ENCODE measurements around the gene GJA4.

Gene GJA4

DNA sequence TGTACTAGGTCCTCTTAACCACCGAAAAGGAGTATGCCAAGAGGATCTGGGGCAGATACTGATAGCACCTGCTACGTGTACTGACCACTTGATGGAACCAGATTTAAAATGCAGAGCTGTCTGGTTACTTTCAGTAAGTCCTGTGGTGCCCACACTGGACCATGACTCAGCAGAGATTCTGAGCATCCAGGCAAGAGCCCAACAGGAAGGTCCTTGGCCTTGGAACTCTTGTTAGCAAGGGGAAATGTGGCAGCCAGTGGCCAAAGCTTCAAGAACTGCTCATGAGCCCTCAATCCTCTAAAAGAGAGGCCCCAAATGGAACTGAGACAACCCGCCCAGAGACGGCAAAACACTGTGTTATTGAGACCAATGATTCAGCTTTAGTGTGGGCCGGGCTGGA, 42.2 kb upstream of the GJA4 start:
- Histone ChIP-seq H2AFZ (ENCODE audit: low read length) (no peak overlapping the region), H3K4me3 (ENCODE audit: low read length in 2 of 2) (no peak overlapping the region), H2BK120ac (ENCODE audit: low read depth, low read length) (no peak overlapping the region), H3K14ac (ENCODE audit: low read length) (no peak overlapping the region), H3K36me3 (replicated peaks in 1 of 2; ENCODE audit: control insufficient read depth in 2 of 2, insufficient read depth in 2 of 2, low read length in 2 of 2) (no peaks in the 10 kb centered on the region), H4K8ac (ENCODE audit: low read depth, low read length) (no peak overlapping the region), H3K27me3 (ENCODE audit: control insufficient read depth in 3 of 3, insufficient read depth in 3 of 3, low read depth in 1 of 3, low read length in 3 of 3) (peaks cover 0 to 49% (median 0%) of the 10 kb centered on the region in 3 experiments), H2BK15ac (ENCODE audit: low read length) (no peak overlapping the region), H3K23ac (ENCODE audit: low read depth, low read length, poor library complexity) (no peak overlapping the region), H3K4me1 (ENCODE audit: control insufficient read depth in 2 of 2, insufficient read depth in 1 of 2, low read depth in 1 of 2, low read length in 2 of 2) (peaks cover 0 to 19% of the 10 kb centered on the region in 2 donors), H3K9me3 (replicated peaks in 1 of 2; ENCODE audit: control insufficient read depth in 2 of 2, insufficient read depth in 1 of 2, low read depth in 1 of 2, low read length in 2 of 2) (no peaks in the 10 kb centered on the region), H3K27ac (replicated peaks; ENCODE audit: low read length) (no peak overlapping the region), H3K4me2 (ENCODE audit: insufficient read depth, low read length, poor library complexity, severe bottlenecking) (no peak overlapping the region), H4K91ac (ENCODE audit: low read depth, low read length, poor library complexity) (no peak overlapping the region), H2BK12ac (ENCODE audit: low read length) (no peak overlapping the region), H2AK5ac (ENCODE audit: low read depth, low read length) (peak overlapping the region; percentile 53), H3K79me1 (ENCODE audit: low read depth, low read length) (no peaks in the 10 kb centered on the region), H2BK5ac (ENCODE audit: low read length) (no peak overlapping the region), H3K4ac (ENCODE audit: low read length) (no peak overlapping the region), H3K9ac (ENCODE audit: low read depth, low read length, poor library complexity) (no peak overlapping the region), H3K18ac (ENCODE audit: low read length) (peak overlapping the region; percentile 50)
- no peak for DNase-seq (ENCODE audit: low spot score)
- no CpG with 5 or more reads among the region's 5 CpGs for WGBS, 2 donors (ENCODE audit: extremely low coverage in 2 of 2, insufficient read length in 2 of 2, insufficient replicate concordance in 1 of 2)

DNA sequence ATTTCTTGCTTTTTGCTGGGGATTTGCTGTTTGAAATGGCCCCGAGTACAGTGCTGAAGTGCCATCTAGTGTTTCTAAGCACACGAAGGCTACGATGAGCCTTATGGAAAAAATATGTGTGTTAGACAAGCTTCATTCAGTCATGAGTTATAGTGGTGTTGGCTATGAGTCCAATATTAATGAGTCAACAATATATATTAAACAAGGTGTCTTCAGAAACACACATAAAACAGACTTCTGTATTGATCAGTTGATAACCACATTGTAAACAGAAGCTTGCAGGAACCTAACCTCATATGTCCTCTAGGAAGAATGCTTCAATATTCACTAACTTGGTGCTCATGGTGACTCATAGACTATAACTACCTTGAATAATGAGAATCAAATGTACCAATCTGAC, 39.6 kb upstream of the GJA4 start:
- Histone ChIP-seq H2BK5ac (ENCODE audit: low read length) (no peak overlapping the region), H3K9me3 (replicated peaks in 1 of 2; ENCODE audit: control insufficient read depth in 2 of 2, insufficient read depth in 1 of 2, low read depth in 1 of 2, low read length in 2 of 2) (no peaks in the 10 kb centered on the region), H2BK15ac (ENCODE audit: low read length) (no peak overlapping the region), H4K8ac (ENCODE audit: low read depth, low read length) (no peak overlapping the region), H3K4me1 (ENCODE audit: control insufficient read depth in 2 of 2, insufficient read depth in 1 of 2, low read depth in 1 of 2, low read length in 2 of 2) (peaks cover 0 to 14% of the 10 kb centered on the region in 2 donors), H3K4me2 (ENCODE audit: insufficient read depth, low read length, poor library complexity, severe bottlenecking) (no peak overlapping the region), H3K4ac (ENCODE audit: low read length) (no peak overlapping the region), H3K27me3 (ENCODE audit: control insufficient read depth in 3 of 3, insufficient read depth in 3 of 3, low read depth in 1 of 3, low read length in 3 of 3) (peaks cover 0 to 49% (median 0%) of the 10 kb centered on the region in 3 experiments), H3K18ac (ENCODE audit: low read length) (no peak overlapping the region), H2AK5ac (ENCODE audit: low read depth, low read length) (no peak overlapping the region), H2AFZ (ENCODE audit: low read length) (no peak overlapping the region), H3K27ac (replicated peaks; ENCODE audit: low read length) (no peak overlapping the region), H3K14ac (ENCODE audit: low read length) (no peak overlapping the region), H2BK12ac (ENCODE audit: low read length) (no peak overlapping the region), H2BK120ac (ENCODE audit: low read depth, low read length) (no peak overlapping the region), H3K79me1 (ENCODE audit: low read depth, low read length) (no peaks in the 10 kb centered on the region), H3K23ac (ENCODE audit: low read depth, low read length, poor library complexity) (no peak overlapping the region), H3K36me3 (replicated peaks in 1 of 2; ENCODE audit: control insufficient read depth in 2 of 2, insufficient read depth in 2 of 2, low read length in 2 of 2) (no peaks in the 10 kb centered on the region), H3K9ac (ENCODE audit: low read depth, low read length, poor library complexity) (no peak overlapping the region), H4K91ac (ENCODE audit: low read depth, low read length, poor library complexity) (no peak overlapping the region), H3K4me3 (ENCODE audit: low read length in 2 of 2) (no peak overlapping the region)
- no peak for DNase-seq (ENCODE audit: low spot score)
- no CpG with 5 or more reads among the region's 3 CpGs for WGBS, 2 donors (ENCODE audit: extremely low coverage in 2 of 2, insufficient read length in 2 of 2, insufficient replicate concordance in 1 of 2)

DNA sequence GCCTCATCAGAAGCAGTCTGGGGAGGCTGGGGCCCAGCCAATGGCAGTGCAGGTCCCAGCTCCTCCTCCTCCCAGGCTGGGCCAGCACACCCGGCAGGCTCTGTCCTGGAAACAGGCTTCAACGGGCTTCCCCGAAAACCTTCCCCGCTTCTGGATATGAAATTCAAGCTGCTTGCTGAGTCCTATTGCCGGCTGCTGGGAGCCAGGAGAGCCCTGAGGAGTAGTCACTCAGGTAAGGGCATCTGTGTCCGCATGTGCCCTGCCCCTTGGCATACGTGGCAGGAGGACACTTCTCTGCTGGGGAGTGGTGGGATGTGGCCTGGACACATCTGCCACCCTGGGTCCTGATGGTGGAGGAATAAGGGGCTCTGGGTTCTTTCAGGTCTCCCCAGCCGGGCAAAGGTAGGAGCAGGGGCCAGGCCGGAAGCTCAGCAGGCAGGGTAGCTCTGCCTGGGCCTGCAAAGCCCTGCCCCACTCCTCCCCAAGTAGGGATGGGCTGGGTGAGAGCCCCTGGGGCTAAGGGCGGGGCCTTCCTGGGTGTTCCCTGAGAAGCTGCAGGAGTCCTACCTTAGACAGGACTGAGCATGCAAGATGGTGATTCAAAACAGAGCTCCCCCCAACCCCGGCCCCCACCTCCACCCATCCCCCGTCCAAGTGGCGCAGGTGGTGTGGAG, 37.7 kb upstream of the GJA4 start, which contains the start of gene GJB5:
TSS of gene GJB5 (plus strand) at position 84 of the 674 bp plus-strand sequence. CDS start 2,284 bp downstream, outside the sequence.
- DNase-seq (ENCODE audit: low spot score): no peak
- Histone ChIP-seq H2BK120ac (ENCODE audit: low read depth, low read length) (peak within 1 kb of the TSS; percentile 69), H4K8ac (ENCODE audit: low read depth, low read length) (peak within 1 kb of the TSS; percentile 57), H3K4me3 (ENCODE audit: low read length in 2 of 2) (no peak within 1 kb of the TSS), H3K79me1 (ENCODE audit: low read depth, low read length) (no peaks in the 10 kb centered on the region), H2BK5ac (ENCODE audit: low read length) (no peak within 1 kb of the TSS), H3K4ac (ENCODE audit: low read length) (no peak within 1 kb of the TSS), H2AFZ (ENCODE audit: low read length) (no peak within 1 kb of the TSS), H3K9me3 (replicated peaks in 1 of 2; ENCODE audit: control insufficient read depth in 2 of 2, insufficient read depth in 1 of 2, low read depth in 1 of 2, low read length in 2 of 2) (no peaks in the 10 kb centered on the region), H3K9ac (ENCODE audit: low read depth, low read length, poor library complexity) (no peak within 1 kb of the TSS), H3K18ac (ENCODE audit: low read length) (no peak within 1 kb of the TSS), H3K27me3 (ENCODE audit: control insufficient read depth in 3 of 3, insufficient read depth in 3 of 3, low read depth in 1 of 3, low read length in 3 of 3) (peaks cover 0 to 38% (median 0%) of the 10 kb centered on the region in 3 experiments), H3K4me2 (ENCODE audit: insufficient read depth, low read length, poor library complexity, severe bottlenecking) (no peak within 1 kb of the TSS), H3K27ac (replicated peaks; ENCODE audit: low read length) (no peak within 1 kb of the TSS), H4K91ac (ENCODE audit: low read depth, low read length, poor library complexity) (no peak within 1 kb of the TSS), H2BK12ac (ENCODE audit: low read length) (no peak within 1 kb of the TSS), H3K36me3 (replicated peaks in 1 of 2; ENCODE audit: control insufficient read depth in 2 of 2, insufficient read depth in 2 of 2, low read length in 2 of 2) (no peaks in the 10 kb centered on the region), H3K14ac (ENCODE audit: low read length) (peak within 1 kb of the TSS; percentile 42), H3K23ac (ENCODE audit: low read depth, low read length, poor library complexity) (no peak within 1 kb of the TSS), H2BK15ac (ENCODE audit: low read length) (no peak within 1 kb of the TSS), H2AK5ac (ENCODE audit: low read depth, low read length) (peak within 1 kb of the TSS; percentile 9), H3K4me1 (ENCODE audit: control insufficient read depth in 2 of 2, insufficient read depth in 1 of 2, low read depth in 1 of 2, low read length in 2 of 2) (peaks cover 0 to 13% of the 10 kb centered on the region in 2 donors)
- no CpG with 5 or more reads among the region's 13 CpGs for WGBS, 2 donors (ENCODE audit: extremely low coverage in 2 of 2, insufficient read length in 2 of 2, insufficient replicate concordance in 1 of 2)

DNA sequence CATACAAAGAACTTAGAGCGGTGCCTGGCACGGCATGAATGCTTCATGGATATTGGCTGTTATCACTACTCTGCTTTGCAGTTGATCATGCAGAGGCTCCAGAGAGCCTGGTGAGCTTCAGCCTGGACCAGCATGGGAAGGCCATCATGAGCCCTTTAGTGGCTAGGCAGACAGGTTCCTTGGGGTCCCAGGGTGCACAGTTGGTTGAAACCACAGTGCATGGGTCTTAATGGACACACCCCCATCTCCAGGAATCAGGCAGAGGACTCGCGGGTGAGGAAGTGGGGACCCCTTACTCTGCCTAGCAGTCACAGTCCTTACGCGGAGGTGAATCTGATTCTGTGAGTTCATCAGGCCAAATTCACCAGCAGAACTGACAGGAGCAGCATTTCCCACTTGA, 36.8 kb upstream of the GJA4 start:
- WGBS, 2 donors (ENCODE audit: extremely low coverage in 2 of 2, insufficient read length in 2 of 2, insufficient replicate concordance in 1 of 2): no CpG with 5 or more reads among the region's 6 CpGs
- no peak overlapping the region for H2BK5ac ChIP-seq (ENCODE audit: low read length)
- H3K4me3 ChIP-seq (ENCODE audit: low read length in 2 of 2): no peak overlapping the region
- no peak overlapping the region for H4K8ac ChIP-seq (ENCODE audit: low read depth, low read length)
- no peak overlapping the region for H3K23ac ChIP-seq (ENCODE audit: low read depth, low read length, poor library complexity)
- H3K4me2 ChIP-seq (ENCODE audit: insufficient read depth, low read length, poor library complexity, severe bottlenecking): no peak overlapping the region
- no peak overlapping the region for H3K27ac ChIP-seq (replicated peaks; ENCODE audit: low read length)
- no peak overlapping the region for H3K18ac ChIP-seq (ENCODE audit: low read length)
- peak overlapping the region; percentile 42 for H3K14ac ChIP-seq (ENCODE audit: low read length)
- H3K4me1 ChIP-seq (ENCODE audit: control insufficient read depth in 2 of 2, insufficient read depth in 1 of 2, low read depth in 1 of 2, low read length in 2 of 2): peaks cover 0 to 8% of the 10 kb centered on the region in 2 donors
- H2BK15ac ChIP-seq (ENCODE audit: low read length): no peak overlapping the region
- H3K36me3 ChIP-seq (replicated peaks in 1 of 2; ENCODE audit: control insufficient read depth in 2 of 2, insufficient read depth in 2 of 2, low read length in 2 of 2): no peaks in the 10 kb centered on the region
- no peak overlapping the region for H2BK120ac ChIP-seq (ENCODE audit: low read depth, low read length)
- no peak overlapping the region for H4K91ac ChIP-seq (ENCODE audit: low read depth, low read length, poor library complexity)
- H3K4ac ChIP-seq (ENCODE audit: low read length): no peak overlapping the region
- H3K9me3 ChIP-seq (replicated peaks in 1 of 2; ENCODE audit: control insufficient read depth in 2 of 2, insufficient read depth in 1 of 2, low read depth in 1 of 2, low read length in 2 of 2): no peaks in the 10 kb centered on the region
- no peak overlapping the region for H3K9ac ChIP-seq (ENCODE audit: low read depth, low read length, poor library complexity)
- no peaks in the 10 kb centered on the region for H3K79me1 ChIP-seq (ENCODE audit: low read depth, low read length)
- H2BK12ac ChIP-seq (ENCODE audit: low read length): no peak overlapping the region
- no peak for DNase-seq (ENCODE audit: low spot score)
- no peak overlapping the region for H2AK5ac ChIP-seq (ENCODE audit: low read depth, low read length)
- peaks cover 0 to 34% (median 0%) of the 10 kb centered on the region in 3 experiments for H3K27me3 ChIP-seq (ENCODE audit: control insufficient read depth in 3 of 3, insufficient read depth in 3 of 3, low read depth in 1 of 3, low read length in 3 of 3)
- no peak overlapping the region for H2AFZ ChIP-seq (ENCODE audit: low read length)

All from neuronal stem cell (in vitro differentiated cells).